GM18519 (cell line): ENCODE results near the gene TSPYL6.
"Not testable (repeated sequence)": the region's sequence is repeated elsewhere in the genome, so short reads cannot be mapped to it uniquely, and the experiment has no call there.

Experiments
- ATAC-seq: cut with Tn5 transposase; IDR thresholded peaks from one replicate; pipeline ENCODE4 v1.9.1; 2021; ENCODE audit warnings: mild to moderate bottlenecking, moderate library complexity; ENCODE audit not compliant: unreplicated experiment, low FRiP score

TSPYL6 gene

DNA sequence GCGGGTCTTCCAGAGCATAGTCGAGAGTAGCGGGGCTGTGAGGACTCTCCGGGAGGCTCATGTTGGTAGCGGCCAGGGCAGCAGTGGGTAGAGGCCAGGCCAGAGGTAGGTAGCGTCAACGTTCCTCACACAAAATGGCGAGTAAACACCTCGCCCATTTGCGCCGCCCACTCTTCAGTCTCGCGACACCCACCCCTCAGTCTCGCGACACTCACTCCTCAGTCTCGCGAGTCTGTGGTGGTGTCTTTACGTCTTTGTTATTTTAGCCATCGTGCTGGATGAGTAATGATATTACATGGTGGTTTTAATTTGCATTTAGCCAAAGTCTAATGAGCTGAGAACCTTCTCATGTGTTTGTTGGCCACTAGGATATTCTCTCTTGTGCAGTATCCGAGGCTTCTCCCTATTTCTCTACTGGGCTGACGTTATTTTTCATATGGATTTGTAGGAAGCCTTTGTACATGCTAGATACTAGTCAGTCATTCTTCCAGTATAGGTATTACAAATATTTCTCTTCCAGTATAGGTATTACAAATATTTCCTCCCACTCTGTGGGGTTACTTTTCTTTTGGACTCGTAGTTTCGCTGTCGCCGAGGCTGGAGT lies at the start of gene TSPYL6:
Gene TSPYL6 (minus strand): TSS at position 139 of the 604 bp plus-strand sequence. CDS start 78 bp downstream, at position 61.
- ATAC-seq: no peak

GRCh38 chr2:54303631-54304030 lies 47.6 kb upstream of the TSPYL6 start:
- no peak for ATAC-seq

DNA sequence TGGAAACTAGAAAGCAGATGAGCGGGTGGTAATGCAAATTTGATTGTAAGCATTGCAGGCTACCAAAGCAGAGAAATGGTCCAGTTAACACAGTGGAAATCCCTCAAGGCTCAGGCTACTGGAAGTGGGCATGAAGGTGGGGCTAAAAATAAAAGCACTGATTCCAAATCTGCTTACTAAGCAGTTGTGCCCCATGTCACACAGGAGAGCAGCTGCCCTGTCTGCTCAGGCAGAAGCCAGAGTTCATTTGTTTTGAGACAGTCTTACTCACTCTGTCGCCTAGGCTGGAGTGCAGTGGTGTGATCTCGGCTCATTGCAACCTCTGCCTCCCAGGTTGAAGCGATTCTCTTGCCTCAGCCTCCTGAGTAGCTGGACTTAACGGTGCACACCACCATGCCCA lies 42.5 kb upstream of the TSPYL6 start:
- no peak for ATAC-seq

DNA sequence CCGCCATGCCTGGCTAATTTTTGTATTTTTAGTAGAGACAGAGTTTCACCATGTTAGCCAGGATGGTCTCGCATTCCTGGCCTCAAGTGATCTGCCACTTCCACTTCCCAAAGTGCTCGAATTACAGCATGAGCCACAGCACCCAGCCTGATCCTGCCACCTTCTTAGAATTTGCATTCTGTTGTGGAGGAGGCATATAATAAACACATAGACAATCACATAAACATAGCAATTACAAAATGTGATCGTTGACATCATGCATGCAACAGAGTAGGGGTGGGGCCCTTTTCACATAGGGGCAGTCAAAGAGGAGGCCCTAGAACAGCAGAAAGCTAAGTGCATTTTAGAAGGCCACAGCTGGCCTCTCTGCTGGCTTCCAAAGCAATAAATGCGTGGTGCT lies 39.9 kb upstream of the TSPYL6 start:
- ATAC-seq: no peak

GRCh38 chr2:54294665-54295064 lies 38.6 kb upstream of the TSPYL6 start:
- not testable (repeated sequence) for ATAC-seq

DNA sequence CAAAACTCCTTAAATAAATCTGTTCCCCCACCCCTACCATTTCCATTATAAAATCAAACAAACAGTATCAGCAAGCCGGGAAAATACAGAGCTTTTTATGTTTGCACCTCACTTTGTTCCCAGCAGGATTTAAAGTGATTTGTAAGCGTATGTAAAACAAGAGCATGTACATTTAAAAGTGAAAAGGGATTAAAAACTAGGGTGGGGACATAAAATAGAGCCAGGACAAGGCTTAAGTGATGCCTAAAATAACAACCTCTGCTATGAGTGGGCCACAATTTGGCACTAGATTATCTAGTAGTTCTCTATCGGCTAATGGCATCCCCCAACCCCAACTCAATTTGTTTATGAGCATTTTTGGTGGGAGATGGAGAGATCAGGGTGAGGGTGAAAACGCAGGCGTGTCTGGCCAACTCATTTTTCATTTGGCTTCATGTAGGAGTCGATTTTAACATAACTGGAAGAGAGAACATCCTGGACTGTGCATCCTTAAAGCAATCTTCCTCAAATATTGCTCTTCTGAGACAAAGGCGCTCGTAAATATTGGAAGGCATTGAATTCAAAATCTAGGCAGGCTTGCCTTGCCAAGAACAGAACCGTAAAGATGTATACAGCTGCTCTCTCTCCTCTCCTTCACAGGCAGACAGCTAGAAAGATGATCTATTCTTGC lies 34.5 kb upstream of the TSPYL6 start:
- no peak for ATAC-seq

- ATAC-seq: no peak
Observed at GRCh38 chr2:54289917-54290316, 33.9 kb upstream of the TSPYL6 start.

DNA sequence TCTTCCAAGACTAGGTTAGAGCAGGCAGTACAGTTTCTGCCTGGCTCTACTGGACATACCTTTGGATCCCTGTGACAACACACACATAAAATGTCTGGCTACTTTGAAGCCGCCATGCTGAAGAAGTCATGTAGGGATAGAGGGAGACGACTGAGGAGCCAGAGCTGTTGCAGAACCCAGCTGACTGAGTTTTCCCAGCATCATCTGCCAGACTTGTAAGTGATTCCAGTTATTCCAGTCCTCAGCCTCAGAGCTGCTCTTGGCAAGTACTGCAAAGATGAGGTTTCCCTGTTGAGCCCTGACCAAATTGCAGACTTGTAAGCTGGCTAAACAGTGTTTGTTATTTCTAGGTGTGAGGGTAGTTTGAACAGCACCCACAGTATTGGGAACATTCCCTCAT lies 31.5 kb upstream of the TSPYL6 start:
- ATAC-seq: no peak

GRCh38 chr2:54285451-54285850 lies 29.4 kb upstream of the TSPYL6 start:
- no peak for ATAC-seq

DNA sequence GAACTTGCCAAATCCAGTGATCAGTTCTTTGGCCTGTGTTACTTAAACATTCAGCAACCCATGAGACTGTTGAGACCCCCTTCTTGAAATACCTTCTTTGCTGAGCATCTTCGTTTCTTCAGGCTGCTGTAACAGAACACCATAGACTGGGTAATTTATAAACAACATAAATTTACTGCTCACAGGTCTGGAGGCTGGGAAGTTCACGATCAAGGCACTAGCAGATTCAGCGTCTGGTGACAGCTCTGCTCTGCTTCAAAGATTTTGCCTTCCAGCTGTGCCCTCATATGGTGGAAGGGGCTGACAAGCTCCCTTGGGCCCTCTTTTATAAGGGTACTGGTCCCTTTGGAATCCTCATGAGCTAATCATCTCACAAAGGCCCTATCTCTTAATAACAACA lies 28.8 kb upstream of the TSPYL6 start:
- no peak for ATAC-seq

DNA sequence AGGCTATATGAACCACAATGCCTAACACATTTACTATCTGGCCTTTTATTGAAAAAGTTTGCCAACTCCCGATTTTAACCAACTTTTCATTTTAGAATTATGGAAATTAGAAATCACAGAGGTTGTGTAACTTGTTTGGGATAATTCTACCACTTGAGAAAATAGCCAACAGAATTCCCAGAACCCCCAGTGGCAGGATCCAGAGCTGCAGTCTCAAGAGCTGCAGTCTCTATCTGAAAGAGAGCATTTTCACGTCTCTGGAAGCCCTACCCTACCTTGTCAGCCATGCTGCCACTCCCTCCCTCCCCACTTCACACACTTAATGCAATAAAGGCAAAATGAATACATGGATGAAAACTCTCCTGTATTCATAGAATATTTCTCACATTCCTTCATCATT lies 23.4 kb upstream of the TSPYL6 start:
- ATAC-seq: no peak

DNA sequence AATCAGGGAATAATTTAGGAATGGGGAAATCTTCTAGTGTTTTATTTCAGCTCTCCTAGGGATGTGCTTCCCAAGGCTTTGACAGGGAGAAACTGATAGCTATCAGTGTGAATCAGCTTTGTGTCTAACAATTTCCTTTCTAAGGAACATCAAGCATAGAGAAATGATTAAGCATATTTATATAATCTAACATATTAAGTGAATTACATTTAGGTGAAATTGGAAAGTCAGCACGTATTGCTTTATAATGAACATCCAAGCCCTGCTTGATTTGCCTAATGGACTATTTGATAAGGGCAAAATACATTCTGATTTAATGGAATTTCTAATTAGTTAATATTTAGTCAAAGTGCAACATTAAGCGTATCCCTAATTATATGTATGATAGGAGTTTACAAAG lies 19.5 kb upstream of the TSPYL6 start:
- ATAC-seq: no peak

DNA sequence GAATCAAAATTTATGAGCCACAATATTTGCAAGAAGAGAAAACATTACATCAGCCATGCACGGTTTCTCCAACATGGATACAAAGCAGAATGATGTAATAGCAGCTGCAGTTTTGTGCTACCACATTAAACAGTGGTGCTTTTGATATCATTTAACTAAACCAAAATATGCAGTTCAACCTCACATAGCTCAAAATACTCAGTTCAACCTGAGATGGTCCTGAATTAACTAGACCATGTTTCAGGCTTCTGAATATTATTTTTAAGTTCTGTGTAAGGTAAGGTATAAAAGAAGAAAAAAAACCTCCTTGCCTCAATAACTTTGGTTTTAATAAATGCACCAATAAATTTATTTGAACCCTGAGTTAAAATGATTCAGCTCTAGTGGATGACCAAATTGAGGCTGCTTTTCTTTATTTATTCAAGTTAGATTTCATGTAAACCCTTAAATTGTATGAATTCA lies 18.8 kb upstream of the TSPYL6 start:
- no peak for ATAC-seq

GRCh38 chr2:54271843-54272627 lies 16.0 kb upstream of the TSPYL6 start:
- peak; percentile 91 for ATAC-seq

DNA sequence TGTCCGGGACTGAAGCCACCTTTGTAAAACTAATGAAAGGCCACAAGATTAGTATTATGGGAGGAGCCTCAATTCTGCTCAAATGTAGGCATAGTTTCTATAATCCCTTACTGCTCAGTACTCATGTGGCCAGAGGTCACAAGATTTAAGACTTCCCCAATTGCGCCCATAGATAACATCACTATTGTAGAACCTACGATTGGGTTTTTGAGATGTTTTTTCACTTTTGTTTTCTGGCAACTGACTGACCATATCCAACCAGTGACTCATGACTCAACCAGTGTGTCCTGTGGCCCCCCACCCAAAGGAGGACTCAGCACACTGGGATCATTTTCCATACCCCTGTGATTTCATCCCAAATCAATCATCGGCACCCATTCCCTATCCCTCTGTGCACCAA lies 15.2 kb upstream of the TSPYL6 start:
- no peak for ATAC-seq

GRCh38 chr2:54267577-54267976 lies 11.5 kb upstream of the TSPYL6 start:
- ATAC-seq: no peak

DNA sequence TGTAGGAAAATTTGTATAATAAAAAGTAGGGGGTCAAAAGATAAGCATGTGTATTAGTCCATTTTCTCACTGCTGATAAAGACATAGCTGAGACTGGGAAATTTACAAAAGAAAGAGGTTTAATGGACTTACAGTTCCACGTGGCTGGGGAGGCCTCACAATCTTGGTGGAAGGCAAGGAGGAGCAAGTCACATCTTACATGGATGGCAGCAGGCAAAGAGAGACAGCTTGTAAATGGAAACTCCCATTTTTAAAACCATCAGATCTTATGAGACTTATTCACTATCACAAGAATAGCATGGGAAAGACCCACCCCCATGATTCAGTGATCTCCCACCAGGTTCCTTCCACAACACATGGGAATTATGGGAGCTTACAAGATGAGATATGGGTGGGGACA lies 9.1 kb upstream of the TSPYL6 start:
- not testable (repeated sequence) for ATAC-seq

DNA sequence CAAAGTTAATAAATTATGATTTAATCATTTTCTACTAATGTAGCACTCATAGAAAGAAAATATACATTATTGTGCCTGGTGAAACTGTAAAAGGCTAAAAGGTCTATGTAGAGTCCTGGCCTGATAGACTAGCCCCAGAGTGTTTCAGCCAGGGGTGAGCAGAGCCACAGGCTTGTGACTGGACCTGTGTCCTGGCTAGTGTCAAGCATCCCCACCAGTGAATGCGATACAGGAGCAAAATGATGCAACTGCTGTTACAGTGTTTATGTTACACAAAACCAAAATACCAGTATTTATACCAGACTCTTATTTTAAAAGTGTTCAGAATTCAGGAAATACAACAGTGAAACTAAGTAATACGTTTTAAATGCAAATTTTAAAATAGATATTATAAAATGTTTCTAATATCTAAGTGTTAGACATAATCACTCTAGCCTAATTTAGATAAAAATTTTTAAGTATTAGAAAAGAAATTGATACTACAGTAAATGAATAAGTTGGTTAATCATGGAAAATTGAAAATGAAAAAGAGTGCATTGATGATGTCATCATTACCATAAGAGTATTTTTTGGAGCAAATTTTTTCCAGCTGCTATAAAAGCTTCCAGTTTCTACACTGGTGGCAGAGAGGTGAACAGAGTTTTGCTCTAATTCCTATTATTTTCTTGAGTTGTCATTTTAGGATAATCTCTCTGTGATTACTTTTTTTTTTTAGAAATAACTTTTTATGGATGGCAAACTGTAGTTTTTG lies 6.2 kb upstream of the TSPYL6 start:
- no peak for ATAC-seq

DNA sequence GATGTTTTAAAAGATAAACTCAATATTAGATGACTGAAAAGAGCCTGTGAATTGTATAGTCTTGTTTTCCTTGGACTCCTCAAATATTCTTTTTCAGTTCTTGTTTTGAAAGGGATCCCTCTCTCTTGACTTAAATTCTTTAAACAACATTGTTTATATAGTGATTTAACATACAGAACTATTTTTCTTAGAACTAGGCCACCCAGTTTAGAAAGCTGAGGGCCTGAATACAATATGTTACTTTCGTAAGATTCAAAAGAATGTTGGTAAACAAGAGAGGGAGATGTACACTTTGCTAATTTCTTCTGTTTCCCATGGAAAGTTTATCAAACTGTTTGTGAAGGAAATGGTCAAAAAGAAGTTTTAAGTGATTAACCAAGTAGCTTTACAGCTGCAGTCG lies 5.5 kb upstream of the TSPYL6 start:
- no peak for ATAC-seq

DNA sequence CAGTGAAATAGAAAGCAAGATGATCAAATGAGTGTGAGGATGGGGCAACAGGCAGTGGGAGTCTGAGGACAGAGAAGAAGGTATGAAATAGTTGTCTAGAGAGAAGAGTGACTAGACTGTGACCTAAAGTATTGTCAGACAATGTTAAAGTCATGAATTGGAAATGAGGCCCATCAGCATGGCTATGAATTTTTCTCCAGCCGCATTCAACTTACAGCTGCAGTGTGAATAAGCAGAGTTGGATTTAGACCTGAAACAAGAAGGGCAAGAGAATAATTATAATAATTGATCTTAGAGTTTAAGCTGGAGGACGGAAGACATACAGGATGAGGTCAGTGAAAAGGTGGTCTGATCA lies 4.2 kb upstream of the TSPYL6 start:
- no peak for ATAC-seq
